Measurements from ENCODE around the gene TNFRSF6B.
"Not testable (repeated sequence)": the region's sequence is repeated elsewhere in the genome, so short reads cannot be mapped to it uniquely, and the experiment has no call there.

Gene TNFRSF6B

DNA sequence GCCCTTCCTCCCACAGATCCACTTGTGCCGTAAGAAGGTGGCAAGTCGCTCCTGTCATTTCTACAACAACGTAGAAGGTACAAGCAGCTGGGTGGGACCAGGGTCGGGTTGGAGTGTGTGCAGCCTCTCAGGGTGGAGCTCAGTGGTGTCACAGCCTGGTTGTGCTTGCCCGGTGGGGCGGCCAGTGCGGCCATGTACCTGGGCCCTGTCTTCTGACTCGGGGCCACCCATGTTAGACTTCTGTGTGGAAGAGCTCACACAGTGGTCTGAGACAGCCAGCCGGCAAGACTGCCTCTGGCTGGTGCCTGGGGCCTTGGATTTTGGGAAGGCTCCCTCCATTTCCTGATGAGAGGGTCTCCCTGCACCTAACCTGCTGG lies 33.7 kb upstream of the TNFRSF6B start:
- DNase-seq (ENCODE audit: low read depth in 2 of 2), result no peak

DNA sequence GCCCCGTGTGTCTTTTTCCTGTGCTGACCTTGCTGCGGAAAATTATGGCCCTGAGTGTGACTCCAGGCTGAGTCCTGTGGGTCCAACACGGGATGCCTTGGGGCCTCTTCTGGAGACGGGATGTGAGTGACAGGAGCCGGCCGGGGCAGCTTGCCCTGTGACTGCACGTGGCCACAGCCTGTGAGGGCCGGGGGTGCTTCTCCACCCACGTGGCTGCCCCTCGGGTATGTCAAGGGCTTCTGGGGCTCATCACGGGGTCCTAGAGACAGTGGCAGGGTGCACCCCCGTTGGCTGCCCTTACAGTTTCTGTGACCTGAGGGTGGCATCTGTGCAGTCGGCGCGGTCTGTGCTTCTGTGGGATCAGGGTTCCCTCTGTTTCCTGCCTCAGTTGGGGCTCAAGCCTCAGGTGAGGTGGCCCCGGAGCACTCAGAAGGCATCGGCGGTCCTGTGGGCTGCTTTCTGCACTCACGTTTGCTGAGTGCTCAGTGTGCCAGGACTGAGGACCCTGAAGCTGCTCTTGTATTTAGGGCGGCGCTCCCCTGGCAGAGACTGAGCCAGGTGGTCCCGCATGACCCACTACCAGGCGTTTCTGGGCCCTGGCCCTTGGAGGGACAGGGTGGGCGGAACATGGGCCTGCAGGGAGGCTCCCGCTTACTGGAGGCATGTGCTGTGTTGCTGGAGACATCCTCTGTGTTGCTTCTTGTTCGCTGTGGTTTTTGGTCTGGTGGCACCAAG lies 33.0 kb upstream of the TNFRSF6B start:
- no peak for DNase-seq (ENCODE audit: low read depth in 2 of 2)

DNA sequence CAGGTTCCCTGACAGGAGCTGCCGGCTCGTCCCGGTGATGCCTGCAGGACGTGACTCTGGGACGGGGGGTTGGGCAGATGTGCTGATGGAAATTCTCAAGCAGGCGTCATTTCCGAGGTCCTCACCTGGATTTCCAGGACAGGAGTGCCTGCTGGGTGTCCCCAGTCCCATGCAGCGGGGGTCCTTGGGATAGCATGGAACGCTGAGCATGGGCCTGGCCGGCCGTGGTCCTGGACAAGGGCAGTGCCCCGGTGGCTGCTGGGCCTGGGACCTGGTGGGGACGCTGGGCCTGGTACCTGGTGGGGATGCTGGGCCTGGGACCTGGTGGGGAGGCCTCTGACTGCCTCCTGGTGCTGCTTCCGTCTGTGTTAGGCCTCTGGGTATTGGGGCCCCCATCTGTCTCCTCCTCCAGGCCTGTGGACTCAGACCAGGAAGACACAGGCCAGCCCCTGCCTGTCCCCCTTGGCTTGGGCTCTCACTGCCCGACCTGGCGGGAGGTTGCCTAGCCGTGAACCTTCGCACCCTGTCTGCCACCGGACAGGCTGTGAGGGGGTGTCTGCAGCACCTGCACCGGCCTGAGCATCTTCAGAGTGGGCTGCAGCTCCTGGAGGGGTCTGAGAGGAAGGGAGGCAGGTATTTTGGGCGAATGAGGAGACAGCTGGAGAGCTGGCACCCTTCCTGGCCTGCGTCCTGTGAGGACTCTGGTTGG lies 32.2 kb upstream of the TNFRSF6B start:
- no peak for DNase-seq (ENCODE audit: low read depth in 2 of 2)

DNA sequence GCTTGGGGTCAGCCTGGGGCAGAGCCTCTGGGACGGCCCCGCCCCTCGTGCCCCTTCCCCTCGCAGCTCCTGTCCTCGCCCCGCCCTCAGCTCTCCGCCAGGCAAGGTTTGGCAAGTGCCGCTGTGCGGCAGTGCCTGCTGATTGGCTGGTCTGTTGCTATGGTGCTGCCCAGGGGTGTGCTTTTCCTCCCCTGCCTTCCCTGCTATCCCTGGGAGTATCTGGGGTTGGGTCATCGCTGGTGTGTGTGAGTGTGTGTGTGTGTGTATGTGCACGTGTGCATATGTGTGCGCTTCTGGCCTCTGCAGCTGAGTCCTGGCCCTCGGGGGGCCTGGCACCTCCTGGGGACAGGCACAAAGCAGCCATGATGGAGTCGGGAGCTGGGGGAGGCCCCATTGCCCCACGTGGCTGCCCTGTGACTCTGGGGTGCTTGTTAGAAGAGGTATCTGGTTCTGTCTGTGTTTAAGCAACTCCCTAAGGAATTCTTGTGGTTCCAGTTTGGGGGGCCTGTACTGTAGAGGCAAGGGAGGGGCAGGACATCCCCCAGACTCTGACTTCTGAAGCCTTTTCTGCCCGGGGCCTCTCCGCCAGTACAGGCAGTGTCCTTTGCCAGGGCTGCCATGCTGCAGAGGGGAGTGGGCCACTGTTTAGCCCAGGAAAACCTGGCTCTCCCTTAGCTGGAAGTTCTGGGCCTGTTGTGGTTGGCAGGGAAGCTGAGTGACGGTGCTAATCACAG lies 31.4 kb upstream of the TNFRSF6B start:
- no peak for DNase-seq (ENCODE audit: low read depth in 2 of 2)

DNA sequence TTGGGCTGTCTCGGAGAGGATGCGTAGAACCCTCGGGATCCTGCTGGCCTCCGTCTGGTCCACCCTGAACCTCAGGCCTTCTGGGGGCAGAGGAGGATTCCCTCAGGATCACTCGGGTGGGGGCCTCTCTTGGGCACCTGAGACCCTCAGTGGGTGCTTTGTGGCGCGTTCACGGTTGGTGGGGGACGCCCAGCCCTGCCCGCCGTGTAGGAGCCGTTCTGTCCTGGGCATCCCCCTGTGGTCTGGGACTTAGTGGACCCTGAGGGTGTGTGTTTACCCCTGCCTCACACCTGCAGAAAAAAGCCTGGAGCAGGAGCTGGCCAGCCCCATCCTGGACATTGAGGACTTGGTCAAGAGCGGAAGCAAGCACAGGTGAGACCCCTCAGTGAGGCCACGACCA lies 30.7 kb upstream of the TNFRSF6B start:
- DNase-seq (ENCODE audit: low read depth in 2 of 2), result no peak

DNA sequence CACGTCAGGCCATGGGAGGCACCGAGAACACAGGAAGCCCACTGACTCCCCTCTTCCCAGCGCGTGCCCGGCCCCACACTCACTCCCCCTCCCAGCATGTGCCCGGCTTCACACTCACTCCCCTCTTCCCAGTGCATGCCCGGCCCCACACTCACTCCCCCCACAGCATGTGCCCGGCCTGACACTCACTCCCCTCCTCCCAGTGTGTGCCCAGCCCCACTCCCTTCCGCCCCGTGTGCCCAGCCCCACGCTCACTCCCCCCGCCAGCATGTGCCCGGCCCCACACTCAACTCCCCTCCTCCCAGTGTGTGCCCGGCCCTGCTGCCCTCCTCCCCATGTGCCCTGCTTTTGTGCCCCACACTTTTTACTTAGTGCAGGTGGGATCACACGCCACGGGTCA lies 28.6 kb upstream of the TNFRSF6B start:
- no peak for DNase-seq (ENCODE audit: low read depth in 2 of 2)

DNA sequence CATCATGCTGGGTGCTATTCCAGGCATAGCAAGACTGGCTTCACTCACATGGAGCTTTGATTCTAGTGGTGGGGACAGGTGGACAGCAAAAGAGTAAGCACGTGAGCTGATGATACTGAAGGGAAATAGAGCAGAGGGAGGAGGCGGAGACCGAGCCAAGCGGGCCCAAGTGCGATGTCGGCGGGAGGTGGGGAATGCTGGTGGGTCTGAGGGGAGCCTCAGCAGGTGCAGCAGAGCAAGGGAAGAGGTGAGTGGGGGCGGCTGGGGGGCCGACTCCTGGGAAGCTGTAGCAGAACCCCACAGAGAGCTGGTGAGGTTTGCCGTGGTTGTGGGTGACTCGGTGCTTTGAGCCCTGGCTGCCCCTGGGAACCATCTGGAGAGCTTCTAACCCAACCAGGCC lies 28.1 kb upstream of the TNFRSF6B start:
- no peak for DNase-seq (ENCODE audit: low read depth in 2 of 2)

DNA sequence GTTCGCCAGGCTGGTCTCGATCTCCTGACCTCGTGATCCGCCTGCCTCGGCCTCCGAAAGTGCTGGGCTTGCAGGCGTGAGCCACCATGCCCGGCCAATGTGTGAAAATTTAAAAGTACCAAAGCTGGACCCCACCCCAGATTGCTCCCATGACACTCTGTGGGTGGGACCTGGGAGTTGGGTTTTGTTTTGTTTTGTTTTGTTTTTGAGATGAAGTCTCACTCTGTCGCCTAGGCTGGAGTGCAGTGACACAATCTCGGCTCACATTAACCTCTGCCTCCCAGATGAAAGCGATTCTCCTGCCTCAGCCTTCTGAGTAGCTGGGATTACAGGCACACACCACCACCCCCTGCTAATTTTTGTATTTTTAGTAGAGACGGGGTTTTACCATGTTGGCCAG lies 24.8 kb upstream of the TNFRSF6B start:
- not testable (repeated sequence) for DNase-seq (ENCODE audit: low read depth in 2 of 2)

DNA sequence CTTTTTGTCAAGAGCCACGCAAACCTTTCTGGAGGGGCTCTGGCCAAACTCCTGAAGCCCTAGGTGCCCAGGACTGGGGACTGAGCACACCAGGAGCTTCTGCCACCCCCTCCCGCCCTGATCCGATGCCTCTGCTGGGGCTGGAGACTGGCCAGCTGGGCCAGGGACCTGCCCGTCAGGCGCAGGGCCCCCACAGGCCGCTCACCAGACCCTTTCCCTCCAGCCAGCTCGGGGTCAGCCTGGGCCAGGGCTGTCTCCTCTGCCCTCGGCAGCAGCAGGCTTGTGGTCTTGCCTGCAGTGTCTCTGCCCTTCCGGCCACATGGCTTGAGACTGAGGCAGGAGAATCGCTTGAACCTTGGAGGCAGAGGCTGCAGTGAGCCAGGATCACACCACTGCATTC lies 23.8 kb upstream of the TNFRSF6B start:
- no peak for DNase-seq (ENCODE audit: low read depth in 2 of 2)

DNA sequence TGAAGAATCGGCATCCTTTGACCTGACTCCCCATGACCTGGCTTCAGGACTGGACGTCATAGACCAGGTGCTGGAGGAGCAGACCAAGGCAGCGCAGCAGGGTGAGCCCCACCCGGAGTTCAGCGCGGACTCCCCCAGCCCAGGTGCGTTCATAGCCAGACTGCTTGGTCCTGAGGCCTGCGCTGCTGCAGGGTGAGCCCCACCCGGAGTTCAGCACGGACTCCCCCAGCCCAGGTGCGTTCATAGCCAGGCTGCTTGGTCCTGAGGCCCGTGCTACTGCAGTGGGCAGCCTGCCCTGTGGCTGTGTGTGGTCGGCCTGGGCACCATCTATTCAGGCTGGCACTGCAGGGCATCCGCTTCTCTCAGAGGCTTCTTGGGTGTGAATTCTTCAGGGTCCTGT lies 22.5 kb upstream of the TNFRSF6B start:
- no peak for DNase-seq (ENCODE audit: low read depth in 2 of 2)

DNA sequence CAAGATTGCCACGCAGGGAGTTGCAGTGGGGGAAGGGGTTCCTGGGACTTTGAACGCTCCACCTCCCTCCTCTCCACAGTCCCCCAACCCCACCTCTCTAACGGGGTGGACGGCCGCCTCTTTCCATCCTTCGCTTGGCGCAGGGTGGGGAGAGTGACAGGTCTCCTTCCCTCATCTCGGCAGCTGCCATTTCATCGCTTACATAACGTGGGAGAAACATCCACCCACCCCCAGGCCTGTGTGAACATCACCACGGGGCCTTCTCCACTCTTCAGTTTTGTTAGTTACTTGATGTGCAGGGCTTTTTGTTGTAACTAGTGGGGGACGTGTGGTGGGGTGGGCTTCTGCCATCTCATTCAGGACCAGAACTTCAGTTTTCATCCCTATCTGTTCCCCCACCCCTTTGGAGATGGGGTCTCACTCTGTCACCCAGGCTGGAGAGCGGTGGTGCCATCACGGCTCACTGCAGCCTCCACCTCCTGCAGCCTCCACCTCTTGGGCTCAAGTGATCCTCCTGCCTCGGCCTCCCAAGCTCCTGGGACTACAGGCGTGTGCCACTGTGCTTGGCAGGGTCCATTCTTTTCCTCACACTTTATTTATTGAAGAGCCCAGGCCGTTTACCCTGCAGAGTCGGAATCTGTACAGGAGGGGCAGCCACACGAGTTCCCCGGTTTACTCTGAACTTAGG lies 20.6 kb upstream of the TNFRSF6B start:
- DNase-seq (ENCODE audit: low read depth in 2 of 2), result no peak

DNA sequence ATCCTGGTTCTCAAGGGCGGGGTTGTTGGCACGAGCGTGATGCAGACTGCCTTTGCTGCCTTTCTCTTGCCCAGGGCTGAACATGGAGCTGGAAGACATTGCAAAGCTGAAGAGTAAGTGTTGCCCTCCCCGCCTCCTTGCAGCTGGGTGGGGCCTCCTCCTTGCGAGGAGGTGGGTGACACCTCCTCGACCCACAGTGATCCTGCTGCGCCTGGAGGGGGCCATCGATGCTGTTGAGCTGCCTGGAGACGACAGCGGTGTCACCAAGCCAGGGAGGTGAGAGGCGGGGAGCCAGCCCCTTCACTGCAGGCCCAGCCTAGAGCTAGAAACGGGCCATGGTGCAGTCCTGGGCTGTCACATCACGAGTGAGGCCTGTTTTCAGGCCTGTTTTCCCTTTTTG lies 18.4 kb upstream of the TNFRSF6B start:
- no peak for DNase-seq (ENCODE audit: low read depth in 2 of 2)

DNA sequence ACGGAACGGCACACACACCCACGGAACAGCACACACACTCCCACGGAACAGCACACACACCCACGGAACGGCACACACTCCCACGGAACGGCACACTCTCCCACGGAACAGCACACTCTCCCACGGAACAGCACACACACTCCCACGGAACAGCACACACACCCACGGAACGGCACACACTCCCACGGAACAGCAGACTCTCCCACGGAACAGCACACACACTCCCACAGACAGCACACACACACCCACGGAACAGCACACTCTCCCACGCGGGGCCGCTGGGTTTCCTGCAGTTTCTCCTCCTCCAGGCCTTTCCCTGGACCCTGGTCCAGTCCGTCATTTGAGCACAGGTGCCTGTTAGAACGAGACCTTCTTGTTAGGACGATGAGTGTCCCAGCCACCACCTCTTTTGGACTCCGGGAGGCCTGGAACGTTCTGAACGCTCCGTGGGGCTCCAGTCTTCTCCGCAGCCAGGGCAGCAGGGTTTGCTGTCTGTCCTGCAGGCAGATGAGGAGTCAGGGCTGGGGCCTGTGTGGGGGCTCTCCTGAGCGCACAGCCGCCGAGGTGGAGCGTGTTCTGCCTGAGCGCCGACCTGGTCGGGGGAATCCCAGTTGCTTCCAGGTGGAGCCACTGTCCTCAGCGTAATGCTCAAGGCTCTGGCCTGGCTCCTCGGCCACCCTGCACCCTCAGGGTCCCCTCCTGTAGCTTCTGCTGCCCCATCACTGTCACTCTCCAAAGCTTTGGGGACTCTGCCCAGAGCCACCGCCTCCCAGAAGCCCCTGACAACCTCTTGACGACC lies 17.6 kb upstream of the TNFRSF6B start:
- DNase-seq (ENCODE audit: low read depth in 2 of 2), result no peak

DNA sequence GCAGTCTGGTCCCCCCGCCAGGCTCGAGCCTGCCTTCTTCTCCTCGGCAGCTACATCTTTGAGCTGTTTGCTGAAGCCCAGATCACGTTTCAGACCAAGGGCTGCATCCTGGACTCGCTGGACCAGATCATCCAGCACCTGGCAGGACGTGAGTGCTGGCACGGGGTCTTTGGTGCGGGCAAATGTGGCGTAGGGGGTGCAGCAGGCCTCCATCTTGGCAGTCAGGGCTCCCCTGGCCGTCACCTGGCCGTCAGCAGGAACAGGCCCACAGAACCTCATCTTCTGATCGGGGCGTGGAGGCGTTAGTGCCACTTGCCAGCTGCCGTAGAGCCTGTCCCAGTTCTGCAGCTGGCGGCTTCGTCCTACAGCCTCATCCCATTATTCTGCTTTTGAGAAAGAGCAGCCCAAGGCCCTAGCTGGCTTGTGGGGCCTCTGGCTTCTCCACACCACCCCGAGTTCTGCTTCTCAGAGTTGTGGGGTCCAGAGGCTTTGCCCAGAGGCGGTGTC lies 16.6 kb upstream of the TNFRSF6B start:
- DNase-seq (ENCODE audit: low read depth in 2 of 2), result no peak

DNA sequence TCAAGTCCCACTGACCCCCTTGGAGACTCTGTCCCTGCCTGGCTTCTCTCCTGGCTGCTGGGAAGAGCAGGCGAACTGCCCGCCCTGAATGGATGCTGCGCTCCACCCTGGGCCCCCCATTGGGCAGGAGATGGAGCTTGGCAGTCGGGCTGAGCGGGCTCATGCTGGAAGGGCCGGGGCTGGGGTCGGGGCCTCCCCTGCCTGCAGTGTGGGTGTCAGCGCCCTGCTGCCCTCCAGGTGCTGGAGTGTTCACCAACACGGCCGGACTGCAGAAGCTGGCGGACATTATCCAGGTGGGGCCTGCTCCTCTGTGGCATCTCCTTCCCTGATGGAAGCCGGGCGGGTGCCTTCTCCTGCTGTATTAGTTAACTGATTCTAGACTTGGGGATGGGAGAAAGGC lies 16.0 kb upstream of the TNFRSF6B start:
- no peak for DNase-seq (ENCODE audit: low read depth in 2 of 2)

DNA sequence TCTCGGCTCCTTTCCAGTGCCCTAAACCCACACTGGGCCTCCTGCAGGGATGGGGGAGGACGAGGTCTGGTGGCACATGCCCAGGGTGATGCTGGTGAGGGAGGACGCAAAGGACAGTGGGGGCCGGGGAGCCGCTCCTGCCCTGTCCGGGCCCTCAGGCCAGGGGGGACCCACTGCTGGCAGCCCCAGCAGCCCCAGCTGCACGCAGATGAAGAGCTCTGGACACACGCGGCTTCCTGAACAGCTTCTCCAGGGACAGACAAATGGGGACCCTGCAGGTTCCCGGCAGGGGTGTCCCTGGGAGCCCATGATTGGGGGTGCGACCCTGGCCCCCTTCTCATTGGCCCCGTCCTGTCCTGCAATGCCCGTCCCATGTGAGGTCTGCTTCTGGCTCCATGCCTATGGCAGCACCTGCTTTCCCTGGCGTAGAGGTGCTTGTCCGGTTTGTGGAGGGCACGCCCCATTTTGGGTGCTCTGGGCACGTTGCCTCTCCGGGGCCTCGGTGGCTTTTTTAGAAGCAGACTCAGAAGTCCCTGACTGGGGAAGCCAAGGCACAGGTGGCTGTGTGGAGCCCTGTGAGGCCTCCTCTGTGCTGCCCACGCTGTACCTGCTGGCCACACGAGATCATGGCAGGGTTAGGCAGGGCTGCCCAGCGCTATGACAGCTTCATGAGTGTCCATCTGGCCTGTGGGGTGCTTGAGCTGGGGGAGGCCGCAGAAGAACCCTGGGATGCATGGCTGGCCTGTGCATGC lies 15.4 kb upstream of the TNFRSF6B start:
- no peak for DNase-seq (ENCODE audit: low read depth in 2 of 2)

DNA sequence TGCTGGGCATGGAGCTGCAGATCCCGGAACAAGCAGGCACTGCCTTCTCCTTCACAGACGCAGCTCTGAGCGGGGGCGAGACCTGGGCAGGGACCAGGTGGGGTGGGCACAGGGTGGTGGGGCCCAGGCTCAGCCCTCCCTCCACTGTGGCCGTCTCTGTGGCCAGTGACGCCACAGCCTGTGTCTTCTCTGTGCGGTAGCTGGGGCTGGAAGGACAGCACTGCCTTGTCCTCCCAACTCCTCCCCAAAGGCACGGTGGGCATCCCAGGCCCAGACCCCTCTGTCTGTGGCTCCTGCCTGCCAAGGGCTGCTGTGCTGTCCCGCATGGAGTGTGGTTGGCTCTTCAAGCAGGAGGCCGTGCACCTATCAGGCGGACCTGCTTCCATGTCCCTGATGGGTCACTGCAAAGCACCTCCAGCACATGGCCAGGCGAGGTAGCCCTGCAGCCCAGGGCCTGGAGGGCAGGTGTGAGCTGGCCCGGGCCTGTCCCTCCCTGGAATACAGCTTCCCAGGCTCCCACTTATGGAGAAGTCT lies 14.8 kb upstream of the TNFRSF6B start:
- DNase-seq (ENCODE audit: low read depth in 2 of 2), result no peak

DNA sequence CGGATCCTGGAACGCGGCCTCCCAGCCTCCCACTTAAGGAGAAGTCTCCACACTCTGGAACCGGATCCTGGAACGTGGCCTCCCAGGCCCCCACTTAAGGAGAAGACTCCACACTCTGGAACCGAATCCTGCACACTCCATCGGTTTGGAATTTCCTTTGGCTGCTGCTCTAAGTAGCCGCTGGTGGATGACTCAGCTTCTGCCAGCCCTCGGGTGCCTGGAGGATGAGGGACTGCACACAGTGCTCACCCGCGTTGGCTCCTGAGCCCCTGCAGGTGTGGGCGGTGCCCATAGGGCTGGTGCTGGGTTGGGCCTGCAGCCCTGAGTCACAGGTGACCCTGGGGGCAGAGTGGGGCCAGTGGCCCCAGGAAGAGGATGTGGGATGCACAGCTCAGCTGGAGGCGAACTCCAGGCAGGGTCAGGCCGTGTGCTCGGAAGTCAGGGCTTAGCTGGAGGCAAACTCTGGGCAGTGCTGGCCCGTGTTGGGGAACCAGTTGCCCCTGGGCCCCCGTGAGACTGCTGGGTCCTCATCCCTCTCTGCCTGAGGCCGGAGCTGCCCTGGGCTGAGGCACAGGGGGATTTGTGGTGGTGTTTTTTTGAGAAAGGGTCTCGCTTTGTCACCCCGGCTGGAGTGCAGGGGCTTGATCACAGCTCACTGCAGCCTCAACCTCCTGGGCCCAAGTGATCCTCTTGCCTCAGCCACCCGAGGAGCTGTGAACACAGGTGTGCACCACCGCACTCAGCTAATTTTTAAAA lies 13.9 kb upstream of the TNFRSF6B start:
- no peak for DNase-seq (ENCODE audit: low read depth in 2 of 2)

DNA sequence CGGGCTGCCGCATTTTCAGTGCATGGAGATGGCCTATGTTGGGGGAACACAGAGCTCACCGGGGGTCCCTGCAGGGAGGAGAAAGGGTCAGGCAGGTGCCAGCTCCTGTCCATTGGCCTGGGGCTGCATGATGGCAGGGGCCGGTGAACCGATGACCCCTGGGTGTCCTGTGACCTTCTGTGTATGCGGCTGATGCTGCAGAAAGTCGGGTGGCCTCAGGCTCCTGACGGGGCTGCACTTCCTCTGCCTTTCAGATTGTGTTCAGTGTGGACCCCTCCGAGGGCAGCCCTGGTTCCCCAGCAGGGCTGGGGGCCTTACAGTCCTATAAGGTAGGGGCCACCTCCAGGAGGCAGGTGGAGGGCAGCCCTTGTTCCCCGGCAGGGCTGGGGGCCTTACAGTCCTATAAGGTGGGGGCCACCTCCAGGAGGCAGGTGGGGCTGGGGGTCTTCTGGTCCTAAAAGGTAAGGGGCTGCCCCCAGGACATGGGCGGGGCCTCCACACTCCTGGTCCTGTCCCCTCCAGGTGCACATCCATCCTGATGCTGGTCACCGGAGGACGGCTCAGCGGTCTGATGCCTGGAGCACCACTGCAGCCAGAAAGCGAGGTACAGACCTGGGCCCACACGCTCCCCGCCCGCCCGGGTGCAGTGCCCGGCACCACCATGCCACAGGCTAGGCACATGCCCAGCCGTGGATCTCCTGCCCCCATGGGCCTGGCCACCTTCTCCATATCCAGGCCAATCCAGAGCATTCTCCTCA lies 11.0 kb upstream of the TNFRSF6B start:
- no peak for DNase-seq (ENCODE audit: low read depth in 2 of 2)
